MM.1S (cell line): Measurements from ENCODE around the gene IFNG-AS1.

Experiments used
- DNase-seq: peaks from one replicate; pipeline ENCODE4 v3.0.0-alpha.2; 2015
- H2AFZ ChIP-seq: fragments of 300-600 bp; sonication (generic); 2 replicates; pipeline ENCODE4 v1.6.0; 2016; ENCODE audit warnings: antibody characterized with exemption, low read length
- H3F3A ChIP-seq: fragments of 300-600 bp; sonication (generic); 2 replicates; pipeline ENCODE4 v1.6.1; 2016; ENCODE audit warnings: mild to moderate bottlenecking, antibody characterized with exemption, low read length, moderate library complexity, mixed read lengths; ENCODE audit not compliant: insufficient read depth
- H3K27ac ChIP-seq: fragments of 300-600 bp; sonication (generic); 2 replicates; pipeline ENCODE4 v1.5.1; 2016; ENCODE audit warnings: mild to moderate bottlenecking, low read length
- H3K27me3 ChIP-seq: fragments of 300-600 bp; sonication (generic); replicated peaks from 2 replicates; pipeline ENCODE4 v1.6.0; 2016; ENCODE audit warnings: low read length; ENCODE audit not compliant: insufficient read depth
- H3K36me3 ChIP-seq: fragments of 300-600 bp; sonication (generic); replicated peaks from 2 replicates; pipeline ENCODE4 v1.6.1; 2016; ENCODE audit warnings: mild to moderate bottlenecking, low read length, mixed read lengths; ENCODE audit not compliant: insufficient read depth
- H3K4me1 ChIP-seq: fragments of 300-600 bp; sonication (generic); 2 replicates; pipeline ENCODE4 v1.6.1; 2016; ENCODE audit warnings: low read length, mixed read lengths
- H3K4me2 ChIP-seq: fragments of 300-600 bp; sonication (generic); 2 replicates; pipeline ENCODE4 v1.6.0; 2016; ENCODE audit warnings: low read depth, low read length
- H3K4me3 ChIP-seq: fragments of 300-600 bp; sonication (generic); 2 replicates; pipeline ENCODE4 v1.5.1; 2016; ENCODE audit warnings: low read length, mixed read lengths
- H3K79me2 ChIP-seq: fragments of 300-600 bp; sonication (generic); 2 replicates; pipeline ENCODE4 v1.6.1; 2016; ENCODE audit warnings: mixed run types, low read length, mixed read lengths
- H3K9ac ChIP-seq: fragments of 300-600 bp; sonication (generic); 2 replicates; pipeline ENCODE4 v1.6.1; 2016; ENCODE audit warnings: low read length, mixed read lengths
- H3K9me2 ChIP-seq: fragments of 300-600 bp; sonication (generic); replicated peaks from 2 replicates; pipeline ENCODE4 v1.6.1; 2016; ENCODE audit warnings: mild to moderate bottlenecking, low read length, mixed read lengths; ENCODE audit not compliant: insufficient read depth
- H3K9me3 ChIP-seq: fragments of 300-600 bp; sonication (generic); replicated peaks from 2 replicates; pipeline ENCODE4 v1.6.1; 2016; ENCODE audit warnings: mild to moderate bottlenecking, low read length, mixed read lengths; ENCODE audit not compliant: insufficient read depth
- H4K20me1 ChIP-seq: fragments of 300-600 bp; sonication (generic); 2 replicates; pipeline ENCODE4 v1.6.1; 2016; ENCODE audit warnings: mild to moderate bottlenecking, low read length, moderate library complexity, mixed read lengths; ENCODE audit not compliant: insufficient read depth
- CTCF ChIP-seq: fragments of 300-600 bp; sonication (generic); IDR thresholded peaks from 2 replicates; pipeline ENCODE4 v1.5.1; 2016; ENCODE audit warnings: antibody characterized with exemption, low read length, mixed read lengths
- EZH2 ChIP-seq: fragments of 300-600 bp; sonication (generic); optimal IDR thresholded peaks from 2 replicates; pipeline ENCODE3; 2017; ENCODE audit warnings: low read depth, mild to moderate bottlenecking, antibody characterized with exemption, low read length, mixed read lengths
- EZH2phosphoT487 ChIP-seq: fragments of 300-600 bp; sonication (generic); IDR thresholded peaks from 2 replicates; pipeline ENCODE4 v1.6.1; 2018; ENCODE audit warnings: antibody characterized with exemption, low read length

The IFNG-AS1 gene

DNA sequence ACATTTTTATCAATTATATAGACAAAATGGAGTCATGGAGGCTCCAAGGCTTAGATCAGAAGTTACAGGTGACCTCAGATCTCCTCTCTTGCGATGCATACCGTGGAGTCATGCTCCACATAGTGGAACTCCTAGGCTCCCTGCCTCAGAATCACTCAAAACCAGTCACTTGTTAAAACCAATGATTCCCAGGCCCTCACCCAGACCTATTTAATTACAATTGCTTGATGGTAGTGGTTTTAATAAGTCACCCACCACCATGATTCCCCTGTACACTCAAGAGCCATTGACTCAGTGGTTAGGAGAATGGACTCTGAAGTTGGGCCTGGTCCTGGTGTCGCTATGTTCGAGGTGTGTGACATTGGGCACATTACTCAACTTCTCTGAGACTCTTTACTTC is 26.9 kb downstream of the IFNG-AS1 start:
- H3K9ac ChIP-seq = no peak overlapping the region
- peaks cover 91% of the 10 kb centered on the region for H3K79me2 ChIP-seq
- TF ChIP-seq CTCF (no peak), EZH2phosphoT487 (no peak), EZH2 (no peak)
- H3K27me3 ChIP-seq = no peaks in the 10 kb centered on the region
- H3K4me3 ChIP-seq = no peak overlapping the region
- no peaks in the 10 kb centered on the region for H3K4me1 ChIP-seq
- DNase-seq = no peak
- no peak overlapping the region for H3K4me2 ChIP-seq
- H3K9me2 ChIP-seq = no peaks in the 10 kb centered on the region
- H3K27ac ChIP-seq = no peak overlapping the region
- H2AFZ ChIP-seq = no peak overlapping the region
- H3K9me3 ChIP-seq = no peaks in the 10 kb centered on the region
- peaks cover 33% of the 10 kb centered on the region for H3K36me3 ChIP-seq
- H4K20me1 ChIP-seq = peaks cover 16% of the 10 kb centered on the region; the same call in 1 of the 2 replicates
- H3F3A ChIP-seq = peaks cover 3% of the 10 kb centered on the region; the same call in 1 of the 2 replicates

DNA sequence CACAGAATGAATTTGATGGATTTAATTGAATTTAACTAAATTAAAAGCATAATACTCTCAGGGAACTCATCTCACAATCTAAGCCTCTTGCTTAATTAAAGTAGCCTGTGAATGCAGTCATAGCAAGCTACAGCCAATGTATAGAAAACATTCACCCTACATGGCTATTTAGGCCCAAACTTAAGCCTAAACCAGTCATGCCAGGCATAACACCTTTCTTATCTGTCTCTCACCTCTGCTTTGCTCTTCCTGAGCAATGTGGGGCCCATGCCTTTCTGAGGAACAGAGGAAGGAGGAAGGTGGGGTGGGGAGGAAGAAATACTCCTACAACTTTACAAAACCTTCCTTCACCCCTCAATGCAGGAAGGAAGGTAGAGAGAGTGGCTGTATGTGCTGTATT is 29.1 kb downstream of the IFNG-AS1 start:
- H4K20me1 ChIP-seq = peaks cover 8% of the 10 kb centered on the region; the same call in 1 of the 2 replicates

DNA sequence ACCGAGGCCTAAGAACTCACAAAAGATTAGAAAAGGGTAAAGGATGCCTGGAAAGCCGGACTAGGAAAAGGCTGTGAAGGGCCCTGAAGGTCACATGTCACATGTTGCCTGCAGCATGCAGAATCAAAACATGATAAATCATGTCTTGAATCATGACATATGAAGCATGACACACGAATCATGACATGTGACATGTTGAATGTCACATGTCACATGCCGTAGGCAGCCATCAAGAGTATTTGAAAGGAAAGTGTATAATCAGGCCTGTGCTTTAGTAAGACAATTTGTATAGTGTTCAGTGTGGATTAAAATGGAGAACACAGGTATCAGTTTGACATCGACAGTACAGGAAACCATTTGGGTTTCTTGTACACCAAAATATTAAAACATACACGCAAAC is 30.8 kb downstream of the IFNG-AS1 start:
- H3K79me2 ChIP-seq = peaks cover 52% of the 10 kb centered on the region

More for the DNA sequence above, 29.1 kb downstream of the IFNG-AS1 start:
- DNase-seq = no peak
- Histone ChIP-seq H3K4me1 (no peaks in the 10 kb centered on the region), H3K79me2 (peaks cover 69% of the 10 kb centered on the region), H3K36me3 (peaks cover 35% of the 10 kb centered on the region), H3K4me2 (no peak overlapping the region), H3K9me2 (no peaks in the 10 kb centered on the region), H3F3A (peaks cover 3% of the 10 kb centered on the region; the same call in 1 of the 2 replicates), H3K27me3 (no peaks in the 10 kb centered on the region), H3K27ac (no peak overlapping the region), H2AFZ (no peak overlapping the region), H3K9me3 (no peaks in the 10 kb centered on the region), H3K9ac (no peak overlapping the region), H3K4me3 (no peak overlapping the region)
- no peak for TF ChIP-seq EZH2
- no peak for TF ChIP-seq EZH2phosphoT487
- TF ChIP-seq CTCF = no peak

More for the DNA sequence above, 30.8 kb downstream of the IFNG-AS1 start:
- Histone ChIP-seq H3K27me3 (no peaks in the 10 kb centered on the region), H3K4me2 (no peak overlapping the region), H2AFZ (no peak overlapping the region), H3K9me2 (no peaks in the 10 kb centered on the region), H3K27ac (no peak overlapping the region), H4K20me1 (peaks cover 2% of the 10 kb centered on the region; the same call in 1 of the 2 replicates), H3K4me3 (no peak overlapping the region), H3K9ac (no peak overlapping the region), H3K4me1 (no peaks in the 10 kb centered on the region), H3K36me3 (peaks cover 30% of the 10 kb centered on the region), H3F3A (peaks cover 3% of the 10 kb centered on the region; the same call in 1 of the 2 replicates), H3K9me3 (no peaks in the 10 kb centered on the region)
- no peak for TF ChIP-seq EZH2phosphoT487
- TF ChIP-seq EZH2 = no peak
- no peak for TF ChIP-seq CTCF
- DNase-seq = no peak
